Limb (tissue), 2 donors: ENCODE measurements around the gene CLP1.

Experiments
- DNase-seq, 2 donors: peaks; one replicate each; pipeline ENCODE4 v3.0.0-alpha.2; 2016; ENCODE audit errors: extremely low spot score in 2 of 2

Gene CLP1

GRCh38 chr11:57657194-57658022 lies at the start of gene CLP1:
Gene CLP1 (plus strand): TSS chr11:57657762. CDS start chr11:57659477, 1,715 bp downstream.
- peak; percentile 98 to 99 for DNase-seq

- no peak for DNase-seq
Observed at GRCh38 chr11:57610170-57610569, 47.4 kb upstream of the CLP1 start.

GRCh38 chr11:57614234-57614772 lies 43.3 kb upstream of the CLP1 start:
- no peak for DNase-seq

GRCh38 chr11:57615308-57615707 lies 42.3 kb upstream of the CLP1 start:
- no peak for DNase-seq

- DNase-seq: no peak
Observed at GRCh38 chr11:57616595-57616994, 41.0 kb upstream of the CLP1 start.

- no peak for DNase-seq
Observed at GRCh38 chr11:57618438-57618837, 39.1 kb upstream of the CLP1 start.

- DNase-seq: no peak
Observed at GRCh38 chr11:57619331-57619730, 38.2 kb upstream of the CLP1 start.

- no peak for DNase-seq
Observed at GRCh38 chr11:57620467-57620866, 37.1 kb upstream of the CLP1 start.

- DNase-seq: no peak
Observed at GRCh38 chr11:57622263-57622662, 35.3 kb upstream of the CLP1 start.

- no peak for DNase-seq
Observed at GRCh38 chr11:57624864-57625263, 32.7 kb upstream of the CLP1 start.

- no peak for DNase-seq
Observed at GRCh38 chr11:57626895-57627294, 30.7 kb upstream of the CLP1 start.

GRCh38 chr11:57630171-57630570 lies 27.4 kb upstream of the CLP1 start:
- DNase-seq: no peak

- no peak for DNase-seq
Observed at GRCh38 chr11:57632116-57632515, 25.4 kb upstream of the CLP1 start.

- no peak for DNase-seq
Observed at GRCh38 chr11:57633394-57634070, 24.0 kb upstream of the CLP1 start.

- no peak for DNase-seq
Observed at GRCh38 chr11:57634311-57634710, 23.3 kb upstream of the CLP1 start.

GRCh38 chr11:57635246-57635645 lies 22.3 kb upstream of the CLP1 start:
- DNase-seq: no peak

GRCh38 chr11:57637626-57638004 lies 19.9 kb upstream of the CLP1 start:
- DNase-seq: peak in 1 of 2 donors; percentile 70

GRCh38 chr11:57638005-57638781 lies 19.4 kb upstream of the CLP1 start:
- DNase-seq: peak; percentile 91 to 96

- DNase-seq: no peak
Observed at GRCh38 chr11:57638811-57639320, 18.7 kb upstream of the CLP1 start.

- DNase-seq: peak; percentile 88 to 93
Observed at GRCh38 chr11:57639321-57640067, 18.1 kb upstream of the CLP1 start.
